IMR-90 (cell line): ENCODE measurements around the gene PPRC1. TPM values are rescaled to one million over a fixed set of nuclear protein-coding genes. Genes with fewer than 3 reads are reported as not detected.

Source experiments
- ATAC-seq: fragments of 200-7000 bp; cut with Tn5 transposase; 2 replicates; pipeline ENCODE4 v1.9.1; 2020; ENCODE audit warnings: low read depth, mild to moderate bottlenecking, moderate library complexity
- BruUV-seq: library from RNA; stranded (reverse); fragments of 400-500 nt; replicated peaks from 2 replicates; lab custom pipeline; 2021; lab: Mats Ljungman, UMichigan
- CTCF ChIA-PET: fragments of 300-600 bp; formaldehyde crosslinking; extraction: SDS; loops from one replicate; lab custom pipeline; 2021; ENCODE audit warnings: antibody characterized with exemption; lab: Yijun Ruan, JAX
- POLR2A ChIA-PET: fragments of 300-600 bp; sonication (Branson Sonifier 250); formaldehyde crosslinking; loops from one replicate; lab custom pipeline; 2022; ENCODE audit warnings: antibody characterized with exemption; ENCODE audit not compliant: unreplicated experiment; lab: Charles Lee
- DNase-seq: peaks from one replicate; pipeline ENCODE4 v3.0.0; 2013
- H2AFZ ChIP-seq: replicated peaks from 2 replicates; pipeline ENCODE3; 2013; ENCODE audit warnings: low read length, mild to moderate bottlenecking; ENCODE audit not compliant: poor library complexity
- H2AK5ac ChIP-seq: 2 replicates; pipeline ENCODE4 v1.6.1; 2013; ENCODE audit warnings: low read depth, low read length, inconsistent platforms
- H2AK9ac ChIP-seq: replicated peaks from 2 replicates; pipeline ENCODE3; 2013; ENCODE audit warnings: mild to moderate bottlenecking, low read depth, low read length, moderate library complexity; ENCODE audit not compliant: poor library complexity
- H2BK120ac ChIP-seq: 2 replicates; pipeline ENCODE4 v1.6.1; 2013; ENCODE audit warnings: low read depth, low read length, inconsistent platforms
- H2BK15ac ChIP-seq: 3 replicates; pipeline ENCODE4 v1.6.1; 2013; ENCODE audit warnings: low read depth, low read length, inconsistent platforms
- H2BK20ac ChIP-seq: 2 replicates; pipeline ENCODE4 v1.6.1; 2013; ENCODE audit warnings: low read depth, mild to moderate bottlenecking, inconsistent platforms, low read length, moderate library complexity
- H2BK5ac ChIP-seq: 2 replicates; pipeline ENCODE4 v1.6.1; 2013; ENCODE audit warnings: mild to moderate bottlenecking, low read depth, low read length, inconsistent platforms; ENCODE audit not compliant: poor library complexity, severe bottlenecking
- H3K14ac ChIP-seq: replicated peaks from 2 replicates; pipeline ENCODE4 v1.6.1; 2013; ENCODE audit warnings: low read depth, low read length, inconsistent platforms
- H3K18ac ChIP-seq: 2 replicates; pipeline ENCODE4 v1.6.1; 2013; ENCODE audit warnings: low read depth, low read length, control low read depth
- H3K23ac ChIP-seq: 2 replicates; pipeline ENCODE4 v1.6.1; 2013; ENCODE audit warnings: low read depth, low read length, inconsistent platforms
- H3K27ac ChIP-seq: 2 replicates; pipeline ENCODE4 v1.5.1; 2013; ENCODE audit warnings: mild to moderate bottlenecking, control low read depth, low read length; ENCODE audit not compliant: insufficient read depth
- H3K27me3 ChIP-seq: 2 replicates; pipeline ENCODE4 v1.6.1; 2013; ENCODE audit warnings: low read length; ENCODE audit not compliant: control insufficient read depth, insufficient read depth
- H3K36me3 ChIP-seq: 2 replicates; pipeline ENCODE4 v1.6.1; 2013; ENCODE audit warnings: low read length, mixed read lengths; ENCODE audit not compliant: control insufficient read depth, insufficient read depth
- H3K4ac ChIP-seq: 2 replicates; pipeline ENCODE4 v1.6.1; 2013; ENCODE audit warnings: low read depth, low read length, inconsistent platforms
- H3K4me1 ChIP-seq: 2 replicates; pipeline ENCODE4 v1.6.1; 2013; ENCODE audit warnings: low read length, mixed read lengths; ENCODE audit not compliant: control insufficient read depth, insufficient read depth
- H3K4me2 ChIP-seq: 2 replicates; pipeline ENCODE4 v1.6.1; 2013; ENCODE audit warnings: low read depth, mild to moderate bottlenecking, control low read depth, low read length, moderate library complexity
- H3K4me3 ChIP-seq: 2 replicates; pipeline ENCODE4 v1.5.1; 2013; ENCODE audit warnings: low read depth, mild to moderate bottlenecking, control low read depth, low read length, moderate library complexity; ENCODE audit not compliant: insufficient read depth
- H3K56ac ChIP-seq: 2 replicates; pipeline ENCODE4 v1.6.1; 2013; ENCODE audit warnings: low read length, inconsistent platforms; ENCODE audit not compliant: insufficient read depth; ENCODE audit errors: extremely low read depth
- H3K79me1 ChIP-seq, 2 experiments: 2 replicates each; pipeline ENCODE4 v1.6.1; 2013; ENCODE audit warnings: low read length in 2 of 2, inconsistent platforms in 1 of 2, low read depth in 1 of 2
- H3K9ac ChIP-seq: 2 replicates; pipeline ENCODE4 v1.6.1; 2013; ENCODE audit warnings: low read depth, low read length, control low read depth
- H3K9me1 ChIP-seq: 2 replicates; pipeline ENCODE4 v1.6.1; 2013; ENCODE audit warnings: low read length, inconsistent platforms; ENCODE audit not compliant: insufficient read depth
- H3K9me3 ChIP-seq: 2 replicates; pipeline ENCODE4 v1.6.1; 2013; ENCODE audit warnings: low read length; ENCODE audit not compliant: control insufficient read depth, insufficient read depth
- H4K20me1 ChIP-seq: 2 replicates; pipeline ENCODE4 v1.6.1; 2013; ENCODE audit warnings: low read length, inconsistent platforms; ENCODE audit not compliant: insufficient read depth
- H4K5ac ChIP-seq: 2 replicates; pipeline ENCODE4 v1.6.1; 2013; ENCODE audit warnings: mild to moderate bottlenecking, low read depth, low read length, control low read depth
- H4K8ac ChIP-seq, 2 experiments: 2 replicates each; pipeline ENCODE4 v1.6.1; 2013; ENCODE audit warnings: low read depth in 2 of 2, low read length in 2 of 2, control low read depth in 1 of 2, inconsistent platforms in 1 of 2
- H4K91ac ChIP-seq: 2 replicates; pipeline ENCODE4 v1.6.1; 2013; ENCODE audit warnings: low read depth, low read length, inconsistent platforms; ENCODE audit not compliant: insufficient read depth
- BHLHE40 ChIP-seq: fragments of 150-350 bp; IDR thresholded peaks from 2 replicates; pipeline ENCODE4 v1.6.1; 2016; ENCODE audit warnings: mild to moderate bottlenecking, low read depth, low read length
- MAFK ChIP-seq: IDR thresholded peaks from 2 replicates; pipeline ENCODE4 v1.6.1; 2012; ENCODE audit warnings: low read depth, low read length, improper control_type of control experiment
- NFE2L2 ChIP-seq: fragments of 150-350 bp; IDR thresholded peaks from 2 replicates; pipeline ENCODE4 v1.6.1; 2016; ENCODE audit warnings: low read depth, mild to moderate bottlenecking, low read length
- RCOR1 ChIP-seq: IDR thresholded peaks from 2 replicates; pipeline ENCODE4 v1.6.1; 2012; ENCODE audit warnings: mild to moderate bottlenecking, low read length, improper control_type of control experiment; ENCODE audit not compliant: insufficient replicate concordance
- USF2 ChIP-seq: fragments of 150-350 bp; IDR thresholded peaks from 2 replicates; pipeline ENCODE4 v1.6.1; 2017; ENCODE audit warnings: mild to moderate bottlenecking, antibody characterized with exemption, low read length, low read depth
- WGBS, 2 experiments: methylation state at CpG; one replicate each; pipeline versions ENCODE4 v1.1.5 to v1.1.7; 2013; ENCODE audit warnings: missing lambda C conversion rate in 2 of 2; ENCODE audit not compliant: insufficient read length in 1 of 2; ENCODE audit errors: extremely low coverage in 2 of 2; 5-methylcytosine and 5-hydroxymethylcytosine counted together
- dilution Hi-C: fragments of 300-500 bp; cut with HindIII; formaldehyde crosslinking; loops from one replicate; pipeline ENCODE4 v1.14.3; 2018; ENCODE audit warnings: low sequenced_read_pairs; ENCODE audit not compliant: unreplicated experiment
- in situ Hi-C: fragments of 300-500 bp; cut with MboI; formaldehyde crosslinking; loops from 3 replicates; pipeline ENCODE4 v1.14.3; 2019; ENCODE audit warnings: low sequenced_read_pairs, inconsistent platforms, mixed read lengths
- intact Hi-C: fragments of 100-400 bp; cut with micrococcal nuclease; formaldehyde crosslinking; loops from 2 replicates; pipeline ENCODE4 v1.10.0; 2022
- polyA plus RNA-seq, 3 experiments: library from polyadenylated mRNA; depleted of rRNA; stranded (reverse); fragments of >200 nt; gene quantifications; 2 replicates each; pipeline ENCODE4 v1.2.3, GENCODE V29; 2012; ENCODE audit warnings: low replicate concordance in 1 of 3
- total RNA-seq: library from RNA; depleted of rRNA; stranded (reverse); fragments of >200 nt; gene quantifications from 2 replicates; pipeline ENCODE4 v1.2.3, GENCODE V29; 2012

PPRC1 gene
- total and polyA plus RNA-seq, 2 of the 4 experiments (the other 2 are of a cell fraction) = 11.8 to 38.7 TPM

GRCh38 chr10:102118867-102119266, 14.0 kb upstream of the PPRC1 start:
- Histone ChIP-seq H2BK20ac (0 out of 2 replicates have a peak overlapping the region, but pooled peaks have one; percentile 48), H3K4ac (peak overlapping the region; percentile 99), H2BK15ac (peak overlapping the region; percentile 41; the same call in 1 of the 3 replicates), H3K9me1 (peaks cover 20% of the 10 kb centered on the region), H3K4me3 (peak overlapping the region; percentile 89), H2BK5ac (peak overlapping the region; percentile 94), H3K23ac (peak overlapping the region; percentile 98; the same call in 1 of the 2 replicates), H3K14ac (peak overlapping the region; percentile 96), H4K5ac (peak overlapping the region; percentile 50), H3K9ac (peak overlapping the region; percentile 80), H2AK9ac (peak overlapping the region; percentile 99), H3K27ac (peak overlapping the region; percentile 91), H2AFZ (peak overlapping the region; percentile 60), H3K4me2 (peak overlapping the region; percentile 88), H4K20me1 (peaks cover 21% of the 10 kb centered on the region), H3K9me3 (no peaks in the 10 kb centered on the region), H2AK5ac (peak overlapping the region; percentile 98; the same call in 1 of the 2 replicates), H3K18ac (peak overlapping the region; percentile 45; the same call in 1 of the 2 replicates), H3K27me3 (no peaks in the 10 kb centered on the region), H4K91ac (peak overlapping the region; percentile 77), H3K79me1 (peaks cover 7 to 64% of the 10 kb centered on the region in 2 experiments; a peak in 2 of 4 replicates), H2BK120ac (peak overlapping the region; percentile 87; the same call in 1 of the 2 replicates), H3K36me3 (no peaks in the 10 kb centered on the region), H4K8ac (peak overlapping the region; percentile 53 to 91; a peak in 3 of 4 replicates), H3K56ac (peak overlapping the region; percentile 13; the same call in 1 of the 2 replicates), H3K4me1 (peaks cover 32% of the 10 kb centered on the region)
- no CpG with 5 or more reads among the region's 6 CpGs for WGBS, 2 experiments
- ATAC-seq = no peak
- TF ChIP-seq RCOR1 (no peak), MAFK (no peak), BHLHE40 (no peak), USF2 (peak; percentile 50), NFE2L2 (no peak)
- no TSS peak for BruUV-seq
- POLR2A ChIA-PET = interaction anchor here (0.7 to 0.8 kb wide), 3 partner anchors 9 to 20 kb away, joined by 3 read pairs; no protein-coding TSS in a partner anchor
- in situ Hi-C loops (no loop called here), dilution Hi-C loops (no loop called here), intact Hi-C loops (no loop called here)
- DNase-seq = peak; percentile 20
- CTCF ChIA-PET = interaction anchor here (0.5 to 1.0 kb wide), 2 partner anchors 51 to 72 kb away, joined by 3 to 5 read pairs; no protein-coding TSS in a partner anchor
